ENCODE data around the gene SF1.

GRCh38 chr11:64757549-64758329 is 20.6 kb downstream of the SF1 start:
- TF ChIP-seq, protein P1, sequence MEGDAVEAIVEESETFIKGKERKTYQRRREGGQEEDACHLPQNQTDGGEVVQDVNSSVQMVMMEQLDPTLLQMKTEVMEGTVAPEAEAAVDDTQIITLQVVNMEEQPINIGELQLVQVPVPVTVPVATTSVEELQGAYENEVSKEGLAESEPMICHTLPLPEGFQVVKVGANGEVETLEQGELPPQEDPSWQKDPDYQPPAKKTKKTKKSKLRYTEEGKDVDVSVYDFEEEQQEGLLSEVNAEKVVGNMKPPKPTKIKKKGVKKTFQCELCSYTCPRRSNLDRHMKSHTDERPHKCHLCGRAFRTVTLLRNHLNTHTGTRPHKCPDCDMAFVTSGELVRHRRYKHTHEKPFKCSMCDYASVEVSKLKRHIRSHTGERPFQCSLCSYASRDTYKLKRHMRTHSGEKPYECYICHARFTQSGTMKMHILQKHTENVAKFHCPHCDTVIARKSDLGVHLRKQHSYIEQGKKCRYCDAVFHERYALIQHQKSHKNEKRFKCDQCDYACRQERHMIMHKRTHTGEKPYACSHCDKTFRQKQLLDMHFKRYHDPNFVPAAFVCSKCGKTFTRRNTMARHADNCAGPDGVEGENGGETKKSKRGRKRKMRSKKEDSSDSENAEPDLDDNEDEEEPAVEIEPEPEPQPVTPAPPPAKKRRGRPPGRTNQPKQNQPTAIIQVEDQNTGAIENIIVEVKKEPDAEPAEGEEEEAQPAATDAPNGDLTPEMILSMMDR (conservative IDR thresholded peaks at IDR 0.05; ENCODE audit: low read depth, low read length): no peak
- no peak for TF ChIP-seq EZH2 (IDR thresholded peaks at IDR 0.05; ENCODE audit: borderline replicate concordance, low read depth, low read length, poor library complexity, severe bottlenecking)
